Measurements from ENCODE around the gene VRTN. TPM values are rescaled to one million over a fixed set of nuclear protein-coding genes. Genes with fewer than 3 reads are reported as not detected.
A peak's percentile ranks its signal among the peaks of the same experiment; 100 is the strongest.

The VRTN gene
- total and polyA plus RNA-seq, 12 donors, result 0.11 to 0.23 TPM; not detected in 10

- H3K4me3 ChIP-seq, result no peak overlapping the region
- H3K4me1 ChIP-seq (replicated peaks in 1 of 2), result no peaks in the 10 kb centered on the region
- no peak for DNase-seq
- H3K27me3 ChIP-seq, result peaks cover 6% of the 10 kb centered on the region
- no peak overlapping the region for H3K27ac ChIP-seq
- TF ChIP-seq POLR2A (IDR thresholded peaks at IDR 0.05), result no peak
- TF ChIP-seq CTCF (IDR thresholded peaks at IDR 0.05), result no peak
- no peaks in the 10 kb centered on the region for H3K36me3 ChIP-seq (replicated peaks in 1 of 2)
- H3K9me3 ChIP-seq (replicated peaks in 1 of 3), result no peaks in the 10 kb centered on the region
- WGBS, 4 donors, result 64 to 74% (median 65%) methylated on average over 4 of the region's 4 CpGs
- intact Hi-C loops (cut with DNase I), result no loop called here
These were observed 46.8 kb downstream of the VRTN start for GRCh38 chr14:74395094-74395493.

- Histone ChIP-seq H3K36me3 (replicated peaks in 1 of 2) (no peaks in the 10 kb centered on the region), H3K27ac (no peak overlapping the region), H3K9me3 (replicated peaks in 1 of 3) (no peaks in the 10 kb centered on the region), H3K27me3 (no peaks in the 10 kb centered on the region), H3K4me3 (no peak overlapping the region), H3K4me1 (replicated peaks in 1 of 2) (peaks cover 0 to 10% of the 10 kb centered on the region in 2 donors)
- DNase-seq, result no peak
- intact Hi-C loops (cut with DNase I), result no loop called here
- 66 to 76% (median 68%) methylated on average over 13 of the region's 13 CpGs for WGBS, 4 donors
- TF ChIP-seq POLR2A (IDR thresholded peaks at IDR 0.05) (no peak), CTCF (IDR thresholded peaks at IDR 0.05) (no peak)
These were observed 51.9 kb downstream of the VRTN start for GRCh38 chr14:74400031-74400685.

DNA sequence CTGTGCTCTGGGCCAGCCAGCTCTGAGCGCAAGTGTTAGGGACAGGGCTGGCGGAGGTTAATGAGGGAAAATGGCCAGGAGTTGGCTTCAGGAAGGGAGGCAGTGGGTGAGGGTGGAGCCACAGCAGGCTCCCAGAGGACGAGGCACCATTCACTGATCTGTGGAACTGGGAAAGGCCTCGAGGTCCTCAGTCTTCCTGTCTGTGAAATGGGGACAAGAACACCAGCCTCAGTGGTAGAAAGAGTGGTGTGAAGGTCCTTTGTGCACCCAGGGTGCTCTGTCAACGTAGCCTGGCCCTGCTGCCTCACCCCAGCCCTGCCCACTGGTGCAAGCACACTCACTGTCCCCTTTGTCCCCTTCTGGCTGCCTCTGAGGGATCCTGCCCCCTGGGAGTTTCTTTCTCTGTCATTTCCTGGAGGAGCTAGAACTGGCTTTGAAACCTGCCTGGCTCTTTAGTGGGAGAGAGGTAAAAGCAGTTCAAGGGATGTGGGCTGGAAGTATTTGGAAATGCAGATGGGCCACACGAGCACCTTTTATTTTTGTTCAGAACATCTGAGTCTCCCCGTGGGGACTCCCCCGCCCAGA, 52.7 kb downstream of the VRTN start:
- intact Hi-C loops (cut with DNase I), result no loop called here
- peak overlapping the region in 1 of 4 donors; percentile 7 for H3K4me3 ChIP-seq
- H3K9me3 ChIP-seq (replicated peaks in 1 of 3), result no peaks in the 10 kb centered on the region
- no peaks in the 10 kb centered on the region for H3K36me3 ChIP-seq (replicated peaks in 1 of 2)
- peaks cover 0 to 10% of the 10 kb centered on the region in 2 donors for H3K4me1 ChIP-seq (replicated peaks in 1 of 2)
- 42 to 47% (median 44%) methylated on average over 8 of the region's 8 CpGs for WGBS, 4 donors
- TF ChIP-seq POLR2A (IDR thresholded peaks at IDR 0.05) (no peak), CTCF (IDR thresholded peaks at IDR 0.05) (no peak)
- H3K27ac ChIP-seq, result no peak overlapping the region
- H3K27me3 ChIP-seq, result no peaks in the 10 kb centered on the region
- DNase-seq, result no peak

DNA sequence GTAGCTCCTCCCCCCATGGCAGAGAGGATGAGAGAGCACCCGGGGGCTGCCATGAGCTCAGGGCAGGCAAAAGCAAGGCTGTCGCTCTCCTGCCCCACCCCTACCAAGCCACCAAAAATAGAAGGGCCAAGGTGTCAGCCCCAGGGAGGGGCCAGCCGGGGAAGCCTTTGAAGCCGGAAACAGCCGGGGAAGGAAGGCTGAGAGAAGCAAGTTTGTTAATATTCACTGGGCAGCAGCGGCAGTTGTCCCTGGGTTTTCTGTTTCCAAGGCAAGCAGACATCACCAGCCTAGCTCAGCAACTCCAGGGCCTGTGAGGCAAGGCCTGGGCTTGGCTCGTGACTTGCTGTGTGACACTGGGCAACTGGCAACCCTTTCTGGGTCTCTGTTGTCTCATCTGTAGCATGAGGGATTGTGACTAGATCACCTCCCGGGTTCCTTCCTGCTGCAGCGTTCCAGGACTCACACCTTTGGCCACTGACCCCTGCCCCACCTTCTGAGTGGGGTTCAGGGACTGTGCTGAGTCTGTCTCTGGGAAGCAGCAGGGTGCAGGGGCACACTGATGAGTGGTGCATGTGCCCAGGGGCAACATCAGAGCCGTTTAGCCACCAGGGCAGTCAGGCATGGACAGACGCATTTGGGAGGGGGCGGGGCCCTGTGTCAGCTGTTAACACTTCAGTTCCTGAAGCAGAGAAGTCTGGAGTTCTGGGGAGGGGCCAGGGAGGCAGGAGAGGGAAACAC, 53.4 kb downstream of the VRTN start:
- intact Hi-C loops (cut with DNase I), result no loop called here
- Histone ChIP-seq H3K9me3 (replicated peaks in 1 of 3) (no peaks in the 10 kb centered on the region), H3K4me1 (replicated peaks in 1 of 2) (peaks cover 0 to 10% of the 10 kb centered on the region in 2 donors), H3K27ac (peak overlapping the region in 1 of 5 donors; percentile 50), H3K27me3 (no peaks in the 10 kb centered on the region), H3K4me3 (peak overlapping the region in 1 of 4 donors; percentile 7), H3K36me3 (replicated peaks in 1 of 2) (no peaks in the 10 kb centered on the region)
- TF ChIP-seq POLR2A (IDR thresholded peaks at IDR 0.05), result no peak
- TF ChIP-seq CTCF (IDR thresholded peaks at IDR 0.05), result no peak
- 5 to 9% (median 7%) methylated on average over 9 to 12 of the region's 12 CpGs for WGBS, 4 donors
- peak in 6 of 7 donors; percentile 47 to 57 (median 51) for DNase-seq
